Common myeloid progenitor, CD34-positive (primary cell): ENCODE results near the gene TLE7.

Experiments
- CTCF ChIA-PET: fragments of 350-600 bp; sonication (Branson Sonifier 250); formaldehyde crosslinking; loops from one replicate; lab custom pipeline; 2021; ENCODE audit warnings: antibody characterized with exemption; lab: Charles Lee
- POLR2A ChIA-PET: fragments of 350-600 bp; sonication (Branson Sonifier 250); formaldehyde crosslinking; loops from one replicate; lab custom pipeline; 2021; ENCODE audit warnings: antibody characterized with exemption; lab: Charles Lee
- DNase-seq, 3 donors: peaks; one replicate each; pipeline versions ENCODE4 v3.0.0 to v3.0.0-alpha.2; 2013
- H3K27ac ChIP-seq, 2 experiments: 1 replicate in 1 of 2; 2 replicates in 1 of 2; pipeline ENCODE4 v1.7.0; 2013; ENCODE audit warnings: inconsistent platforms in 2 of 2, low read length in 2 of 2, mild to moderate bottlenecking in 2 of 2, low read depth in 1 of 2, moderate library complexity in 1 of 2; ENCODE audit not compliant: severe bottlenecking in 2 of 2, insufficient read depth in 1 of 2, poor library complexity in 1 of 2
- H3K27me3 ChIP-seq, 5 experiments: replicated peaks in 2 of 5; 1 replicate in 3 of 5; 2 replicates in 2 of 5; pipeline versions ENCODE4 v1.6.1 to v1.7.0; 2013; ENCODE audit warnings: low read length in 4 of 5, mild to moderate bottlenecking in 2 of 5, moderate library complexity in 2 of 5, inconsistent platforms in 1 of 5; ENCODE audit not compliant: insufficient read depth in 5 of 5, control insufficient read depth in 4 of 5
- H3K36me3 ChIP-seq, 4 experiments: 1 replicate in 2 of 4; 2 replicates in 2 of 4; pipeline versions ENCODE4 v1.6.1 to v1.7.0; 2013; ENCODE audit warnings: low read length in 3 of 4, control low read depth in 1 of 4, mild to moderate bottlenecking in 1 of 4; ENCODE audit not compliant: control insufficient read depth in 4 of 4, insufficient read depth in 4 of 4
- H3K4me1 ChIP-seq, 4 experiments: 1 replicate in 3 of 4; 2 replicates in 1 of 4; pipeline versions ENCODE4 v1.6.1 to v1.7.1; 2013; ENCODE audit warnings: low read length in 3 of 4, mild to moderate bottlenecking in 3 of 4, control low read depth in 1 of 4, inconsistent platforms in 1 of 4, moderate library complexity in 1 of 4; ENCODE audit not compliant: control insufficient read depth in 4 of 4, insufficient read depth in 4 of 4; ENCODE audit errors: control extremely low read depth in 1 of 4
- H3K4me3 ChIP-seq, 7 experiments: 1 replicate in 4 of 7; 2 replicates in 3 of 7; pipeline versions ENCODE4 v1.5.1 to v1.7.0; 2013; ENCODE audit warnings: mild to moderate bottlenecking in 7 of 7, low read length in 6 of 7, moderate library complexity in 6 of 7, inconsistent platforms in 2 of 7, low read depth in 2 of 7, control low read depth in 1 of 7; ENCODE audit not compliant: insufficient read depth in 4 of 7, control insufficient read depth in 1 of 7; ENCODE audit errors: extremely low read depth in 1 of 7
- H3K9me3 ChIP-seq, 5 experiments: 1 replicate in 4 of 5; 2 replicates in 1 of 5; pipeline versions ENCODE4 v1.6.1 to v1.7.1; 2013; ENCODE audit warnings: low read length in 4 of 5, mild to moderate bottlenecking in 2 of 5, inconsistent platforms in 1 of 5, low read depth in 1 of 5, moderate library complexity in 1 of 5; ENCODE audit not compliant: control insufficient read depth in 4 of 5, insufficient read depth in 2 of 5; ENCODE audit errors: control extremely low read depth in 1 of 5
- WGBS: methylation state at CpG from one replicate; pipeline ENCODE4 v1.1.5; 2013; ENCODE audit not compliant: insufficient coverage; 5-methylcytosine and 5-hydroxymethylcytosine counted together

Gene TLE7

GRCh38 chr16:71406316-71406715 lies 35.5 kb downstream of the TLE7 start:
- WGBS, result 64% methylated on average over 5 of the region's 5 CpGs
- CTCF ChIA-PET, result interaction anchor here (0.8 to 1.4 kb wide), 2 partner anchors 93 to 95 kb away, joined by 3 to 4 read pairs; no protein-coding TSS in a partner anchor

GRCh38 chr16:71404364-71404763 lies 37.5 kb downstream of the TLE7 start:
- POLR2A ChIA-PET, result interaction anchor here (1.0 kb wide), 1 partner anchor 29 kb away, joined by 3 read pairs; no protein-coding TSS in a partner anchor
- Histone ChIP-seq H3K4me1 (peaks cover 3 to 19% (median 8%) of the 10 kb centered on the region in 4 experiments), H3K27me3 (peaks cover 0 to 83% (median 21%) of the 10 kb centered on the region in 5 experiments), H3K27ac (no peak overlapping the region), H3K36me3 (no peaks in the 10 kb centered on the region), H3K4me3 (no peak overlapping the region), H3K9me3 (peaks cover 0 to 26% (median 22%) of the 10 kb centered on the region in 5 experiments)
- CTCF ChIA-PET, result interaction anchor here (1.4 to 1.7 kb wide), 2 partner anchors 8 to 97 kb away, joined by 3 to 5 read pairs; no protein-coding TSS in a partner anchor
- 100% methylated on average over 2 of the region's 4 CpGs for WGBS
- no peak for DNase-seq

More at GRCh38 chr16:71406316-71406715, 35.5 kb downstream of the TLE7 start:
- Histone ChIP-seq H3K27me3 (peaks cover 0 to 90% (median 24%) of the 10 kb centered on the region in 5 experiments), H3K4me3 (no peak overlapping the region), H3K27ac (no peak overlapping the region), H3K9me3 (peaks cover 0 to 26% (median 22%) of the 10 kb centered on the region in 5 experiments), H3K4me1 (peaks cover 3 to 19% (median 8%) of the 10 kb centered on the region in 4 experiments), H3K36me3 (no peaks in the 10 kb centered on the region)
- DNase-seq, result no peak
- POLR2A ChIA-PET, result no interaction called here

DNA sequence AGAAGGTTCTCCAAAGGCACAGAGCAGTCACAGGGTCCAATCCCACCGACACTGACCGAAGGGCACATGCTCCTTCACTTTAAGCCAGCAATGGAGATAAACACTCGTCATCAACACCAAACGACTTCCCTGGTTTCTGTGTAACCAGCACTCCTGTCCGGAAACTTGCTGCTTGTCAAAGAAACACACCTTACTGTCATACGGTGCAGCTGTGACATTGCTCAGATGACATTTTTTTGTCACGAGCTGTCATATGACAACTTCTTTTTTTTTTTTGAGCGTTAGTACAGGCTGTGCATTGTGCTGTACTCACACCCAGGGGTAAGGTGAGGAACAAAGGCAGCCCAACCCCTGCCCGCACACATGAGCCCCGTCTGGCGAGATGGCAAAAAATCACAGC lies 39.2 kb downstream of the TLE7 start:
- DNase-seq, result no peak
- ChIA-PET CTCF (interaction anchor here (1.0 to 1.4 kb wide), 3 partner anchors 8 to 99 kb away, joined by 3 read pairs; no protein-coding TSS in a partner anchor), POLR2A (interaction anchor here (0.6 kb wide), 1 partner anchor 14 kb away, joined by 3 read pairs; no protein-coding TSS in a partner anchor)
- Histone ChIP-seq H3K36me3 (no peaks in the 10 kb centered on the region), H3K4me3 (no peak overlapping the region), H3K27me3 (peaks cover 0 to 82% (median 21%) of the 10 kb centered on the region in 5 experiments), H3K9me3 (peaks cover 0 to 26% (median 22%) of the 10 kb centered on the region in 5 experiments), H3K27ac (no peak overlapping the region), H3K4me1 (peaks cover 2 to 10% (median 5%) of the 10 kb centered on the region in 4 experiments)
- WGBS, result 88% methylated on average over 11 of the region's 11 CpGs

DNA sequence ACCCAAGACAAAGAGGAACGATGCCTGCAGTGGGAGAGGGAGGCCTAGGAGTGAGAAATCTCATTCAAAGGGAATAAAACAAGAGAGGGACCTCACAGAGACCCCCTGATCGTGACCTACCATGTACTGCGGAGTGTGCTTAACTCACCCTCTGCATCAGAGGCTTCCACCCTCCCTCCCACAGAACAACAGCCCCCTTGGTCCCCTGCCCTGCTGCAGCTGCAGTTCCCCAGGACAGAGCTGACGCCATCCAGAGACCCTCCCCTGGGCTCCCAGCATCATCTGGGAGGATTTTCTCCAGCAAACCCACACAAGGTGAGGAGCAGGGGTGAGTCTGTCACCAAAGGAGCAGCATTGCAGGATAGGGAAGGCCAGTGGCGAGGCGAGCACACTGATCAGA lies 39.8 kb downstream of the TLE7 start:
- ChIA-PET CTCF (interaction anchor here (1.0 kb wide), 1 partner anchor 16 kb away, joined by 3 read pairs; no protein-coding TSS in a partner anchor), POLR2A (no interaction called here)
- H3K4me3 ChIP-seq, result no peak overlapping the region
- peaks cover 0 to 4% (median under 1%) of the 10 kb centered on the region in 4 experiments for H3K4me1 ChIP-seq
- 82% methylated on average over 5 of the region's 6 CpGs for WGBS
- peaks cover 0 to 82% (median 17%) of the 10 kb centered on the region in 5 experiments for H3K27me3 ChIP-seq
- DNase-seq, result no peak
- no peak overlapping the region for H3K27ac ChIP-seq
- H3K36me3 ChIP-seq, result no peaks in the 10 kb centered on the region
- H3K9me3 ChIP-seq, result peaks cover 0 to 26% (median 22%) of the 10 kb centered on the region in 5 experiments

DNA sequence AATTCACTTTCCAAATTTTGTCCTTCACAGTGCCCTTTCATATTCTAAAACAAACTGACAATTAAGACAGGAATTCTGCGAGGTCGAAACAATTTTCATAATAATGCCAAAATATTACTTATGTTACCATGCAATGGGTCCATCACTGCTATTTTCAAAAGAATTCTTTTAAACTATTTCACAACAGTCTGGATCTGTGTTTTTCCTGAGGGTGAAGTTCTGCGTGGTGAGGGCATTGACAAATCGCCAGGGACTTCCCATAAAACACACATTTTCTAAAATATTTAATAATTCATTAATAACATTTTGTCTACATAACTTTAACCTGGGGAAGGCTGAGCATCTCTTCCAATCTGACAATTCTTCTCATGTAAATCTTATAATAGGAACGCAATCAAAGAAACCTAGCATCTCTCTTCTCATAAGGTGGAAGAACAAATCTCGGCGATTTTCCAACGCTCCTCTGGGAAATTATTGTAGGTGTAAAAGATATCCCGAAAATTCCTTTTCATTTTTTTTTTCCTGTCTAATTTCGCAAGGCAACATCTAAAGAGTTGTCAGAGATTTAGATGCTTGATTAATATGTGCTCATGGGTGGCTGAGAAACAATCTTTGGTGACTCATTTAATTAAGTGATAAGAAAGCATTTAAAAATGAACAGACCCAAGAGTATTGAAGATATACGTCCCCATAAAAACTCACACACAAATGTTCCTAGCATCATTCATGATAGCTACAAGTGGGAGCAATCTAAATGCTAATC lies 41.9 kb downstream of the TLE7 start:
- no peak for DNase-seq
- peaks cover 0 to 83% (median 18%) of the 10 kb centered on the region in 5 experiments for H3K27me3 ChIP-seq
- no peak overlapping the region for H3K27ac ChIP-seq
- no peak overlapping the region for H3K4me3 ChIP-seq
- WGBS, result 100% methylated on average over 1 of the region's 11 CpGs
- POLR2A ChIA-PET, result no interaction called here
- peaks cover 0 to 20% (median 16%) of the 10 kb centered on the region in 5 experiments for H3K9me3 ChIP-seq
- no peaks in the 10 kb centered on the region for H3K4me1 ChIP-seq
- CTCF ChIA-PET, result interaction anchor here (0.8 kb wide), 1 partner anchor 11 kb away, joined by 3 read pairs; no protein-coding TSS in a partner anchor
- no peaks in the 10 kb centered on the region for H3K36me3 ChIP-seq

DNA sequence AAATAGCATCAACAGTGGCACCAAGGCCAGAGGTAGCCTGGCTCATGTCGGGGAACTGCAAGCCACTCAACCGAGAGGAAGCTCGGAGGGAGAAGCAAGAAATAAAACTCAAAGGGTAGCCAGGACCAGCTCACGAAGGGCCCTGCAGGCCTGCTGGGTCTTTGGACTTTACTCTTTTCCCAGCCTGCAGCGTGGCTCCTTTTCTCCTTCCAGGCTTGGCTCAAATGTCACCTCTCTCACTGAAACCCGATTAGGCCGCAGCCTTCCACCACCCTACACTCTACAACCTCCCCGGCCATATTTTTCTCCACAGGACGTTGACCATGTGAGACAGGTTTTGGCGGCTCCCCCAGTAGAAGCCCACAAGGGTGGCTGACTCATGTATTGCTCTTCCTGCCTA lies 45.3 kb downstream of the TLE7 start:
- 91% methylated on average over 10 of the region's 10 CpGs for WGBS
- no peaks in the 10 kb centered on the region for H3K9me3 ChIP-seq
- ChIA-PET POLR2A (no interaction called here), CTCF (interaction anchor here (0.6 kb wide), 1 partner anchor 436 kb away, joined by 3 read pairs; no protein-coding TSS in a partner anchor)
- no peak overlapping the region for H3K27ac ChIP-seq
- DNase-seq, result no peak
- no peaks in the 10 kb centered on the region for H3K36me3 ChIP-seq
- peaks cover 0 to 79% (median 21%) of the 10 kb centered on the region in 5 experiments for H3K27me3 ChIP-seq
- no peaks in the 10 kb centered on the region for H3K4me1 ChIP-seq
- H3K4me3 ChIP-seq, result no peak overlapping the region
